Measurements from ENCODE around the gene BTG2. TPM values are rescaled to one million over a fixed set of nuclear protein-coding genes. Genes with fewer than 3 reads are reported as not detected.

The BTG2 gene
- total RNA-seq, 1 experiment from 2014 or later, result 19.4 TPM

- Mint-ChIP-seq H3K9me3 (no peaks in the 10 kb centered on the region), H3K27ac (no peak overlapping the region), H3K36me3 (no peaks in the 10 kb centered on the region), H3K4me3 (no peak overlapping the region), H3K27me3 (ENCODE audit: low read depth) (peaks cover 21% of the 10 kb centered on the region), H3K4me1 (peaks cover 28% of the 10 kb centered on the region)
- TF ChIP-seq, protein P1, sequence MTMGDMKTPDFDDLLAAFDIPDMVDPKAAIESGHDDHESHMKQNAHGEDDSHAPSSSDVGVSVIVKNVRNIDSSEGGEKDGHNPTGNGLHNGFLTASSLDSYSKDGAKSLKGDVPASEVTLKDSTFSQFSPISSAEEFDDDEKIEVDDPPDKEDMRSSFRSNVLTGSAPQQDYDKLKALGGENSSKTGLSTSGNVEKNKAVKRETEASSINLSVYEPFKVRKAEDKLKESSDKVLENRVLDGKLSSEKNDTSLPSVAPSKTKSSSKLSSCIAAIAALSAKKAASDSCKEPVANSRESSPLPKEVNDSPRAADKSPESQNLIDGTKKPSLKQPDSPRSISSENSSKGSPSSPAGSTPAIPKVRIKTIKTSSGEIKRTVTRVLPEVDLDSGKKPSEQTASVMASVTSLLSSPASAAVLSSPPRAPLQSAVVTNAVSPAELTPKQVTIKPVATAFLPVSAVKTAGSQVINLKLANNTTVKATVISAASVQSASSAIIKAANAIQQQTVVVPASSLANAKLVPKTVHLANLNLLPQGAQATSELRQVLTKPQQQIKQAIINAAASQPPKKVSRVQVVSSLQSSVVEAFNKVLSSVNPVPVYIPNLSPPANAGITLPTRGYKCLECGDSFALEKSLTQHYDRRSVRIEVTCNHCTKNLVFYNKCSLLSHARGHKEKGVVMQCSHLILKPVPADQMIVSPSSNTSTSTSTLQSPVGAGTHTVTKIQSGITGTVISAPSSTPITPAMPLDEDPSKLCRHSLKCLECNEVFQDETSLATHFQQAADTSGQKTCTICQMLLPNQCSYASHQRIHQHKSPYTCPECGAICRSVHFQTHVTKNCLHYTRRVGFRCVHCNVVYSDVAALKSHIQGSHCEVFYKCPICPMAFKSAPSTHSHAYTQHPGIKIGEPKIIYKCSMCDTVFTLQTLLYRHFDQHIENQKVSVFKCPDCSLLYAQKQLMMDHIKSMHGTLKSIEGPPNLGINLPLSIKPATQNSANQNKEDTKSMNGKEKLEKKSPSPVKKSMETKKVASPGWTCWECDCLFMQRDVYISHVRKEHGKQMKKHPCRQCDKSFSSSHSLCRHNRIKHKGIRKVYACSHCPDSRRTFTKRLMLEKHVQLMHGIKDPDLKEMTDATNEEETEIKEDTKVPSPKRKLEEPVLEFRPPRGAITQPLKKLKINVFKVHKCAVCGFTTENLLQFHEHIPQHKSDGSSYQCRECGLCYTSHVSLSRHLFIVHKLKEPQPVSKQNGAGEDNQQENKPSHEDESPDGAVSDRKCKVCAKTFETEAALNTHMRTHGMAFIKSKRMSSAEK (CRISPR knock-in tag; IDR thresholded peaks at IDR 0.05; ENCODE audit: borderline replicate concordance), result no peak
- TF ChIP-seq STAT6 (CRISPR knock-in tag; conservative IDR thresholded peaks at IDR 0.05; ENCODE audit: low read depth) (no peak), CTCF (IDR thresholded peaks at IDR 0.05) (no peak), NR2C2 (CRISPR knock-in tag; IDR thresholded peaks at IDR 0.05) (no peak), GTF2I (CRISPR knock-in tag; conservative IDR thresholded peaks at IDR 0.05) (no peak), ZNF219 (CRISPR knock-in tag; IDR thresholded peaks at IDR 0.05; ENCODE audit: borderline replicate concordance) (no peak)
- DNase-seq (ENCODE audit: low spot score) (no peak), ATAC-seq (no peak)
- ChIA-PET CTCF (interaction anchor here (1.3 to 2.0 kb wide), 2 partner anchors 24 to 51 kb away, joined by 4 to 6 read pairs; no protein-coding TSS in a partner anchor), POLR2A (no interaction called here)
These were observed 25.9 kb downstream of the BTG2 start for GRCh38 chr1:203331224-203331623.

DNA sequence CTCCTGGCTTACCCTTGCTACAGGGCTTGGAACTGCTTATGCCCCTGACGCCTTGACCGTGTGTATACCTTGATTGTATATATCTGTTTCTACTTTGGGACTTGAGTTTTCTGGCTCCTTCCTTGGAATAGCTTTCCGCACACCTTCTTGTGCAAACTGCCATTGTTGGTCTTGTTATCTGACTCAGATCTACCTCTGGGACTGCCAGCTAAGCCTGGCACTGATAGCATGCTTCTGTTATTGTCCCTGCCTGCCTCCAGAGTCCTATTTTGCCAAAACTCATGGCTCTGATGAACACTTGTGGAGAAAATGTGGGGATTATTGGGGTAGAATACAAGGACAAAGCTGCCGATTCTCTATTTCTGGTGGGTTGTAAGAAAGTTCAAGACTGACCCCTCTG is 30.2 kb downstream of the BTG2 start:
- ATAC-seq (no peak), DNase-seq (ENCODE audit: low spot score) (no peak)
- TF ChIP-seq TEAD1 (CRISPR knock-in tag; IDR thresholded peaks at IDR 0.05) (no peak), ZBTB43 (CRISPR knock-in tag; IDR thresholded peaks at IDR 0.05) (no peak), SMAD3 (CRISPR knock-in tag; IDR thresholded peaks at IDR 0.05; ENCODE audit: borderline replicate concordance) (no peak)
- H3K36me3 Mint-ChIP-seq, result no peaks in the 10 kb centered on the region
- H3K27ac Mint-ChIP-seq, result no peak overlapping the region
- H3K4me1 Mint-ChIP-seq, result peaks cover 11% of the 10 kb centered on the region
- ChIA-PET POLR2A (no interaction called here), CTCF (interaction anchor here (1.0 to 7.2 kb wide), 11 partner anchors 8 to 295 kb away, joined by 4 to 76 read pairs (median 8); no protein-coding TSS in a partner anchor)
- no peaks in the 10 kb centered on the region for H3K9me3 Mint-ChIP-seq
- H3K4me3 Mint-ChIP-seq, result no peak overlapping the region
- peaks cover 4% of the 10 kb centered on the region; the same call in 1 of the 2 replicates for H3K27me3 Mint-ChIP-seq (ENCODE audit: low read depth)

DNA sequence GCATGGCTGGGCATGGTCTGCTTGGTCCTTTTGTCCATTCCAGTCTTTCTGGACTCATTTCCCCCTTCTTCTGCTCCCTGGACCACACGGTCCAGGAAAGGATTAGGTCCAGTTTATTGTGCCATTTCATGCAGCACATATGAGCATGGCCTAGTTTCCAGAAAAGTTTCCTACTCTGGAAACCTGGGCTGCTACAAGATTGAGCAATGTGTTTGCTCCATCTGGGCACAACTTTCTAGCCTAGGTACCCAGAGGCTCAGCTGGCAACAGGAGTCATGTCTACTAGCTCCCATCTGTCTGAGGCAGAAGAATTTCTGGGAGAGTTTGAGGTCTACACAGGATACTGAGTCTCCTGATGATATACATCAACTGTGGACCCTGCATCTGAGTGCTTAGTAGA is 30.8 kb downstream of the BTG2 start:
- CTCF ChIA-PET, result interaction anchor here (1.0 to 7.2 kb wide), 13 partner anchors 8 to 296 kb away, joined by 4 to 76 read pairs (median 7); no protein-coding TSS in a partner anchor
- POLR2A ChIA-PET, result no interaction called here
- ATAC-seq (no peak), DNase-seq (ENCODE audit: low spot score) (no peak)
- Mint-ChIP-seq H3K27ac (no peak overlapping the region), H3K4me3 (no peak overlapping the region), H3K9me3 (no peaks in the 10 kb centered on the region), H3K4me1 (peaks cover 11% of the 10 kb centered on the region), H3K27me3 (ENCODE audit: low read depth) (peaks cover 5% of the 10 kb centered on the region; the same call in 1 of the 2 replicates), H3K36me3 (no peaks in the 10 kb centered on the region)
- TF ChIP-seq, protein P2, sequence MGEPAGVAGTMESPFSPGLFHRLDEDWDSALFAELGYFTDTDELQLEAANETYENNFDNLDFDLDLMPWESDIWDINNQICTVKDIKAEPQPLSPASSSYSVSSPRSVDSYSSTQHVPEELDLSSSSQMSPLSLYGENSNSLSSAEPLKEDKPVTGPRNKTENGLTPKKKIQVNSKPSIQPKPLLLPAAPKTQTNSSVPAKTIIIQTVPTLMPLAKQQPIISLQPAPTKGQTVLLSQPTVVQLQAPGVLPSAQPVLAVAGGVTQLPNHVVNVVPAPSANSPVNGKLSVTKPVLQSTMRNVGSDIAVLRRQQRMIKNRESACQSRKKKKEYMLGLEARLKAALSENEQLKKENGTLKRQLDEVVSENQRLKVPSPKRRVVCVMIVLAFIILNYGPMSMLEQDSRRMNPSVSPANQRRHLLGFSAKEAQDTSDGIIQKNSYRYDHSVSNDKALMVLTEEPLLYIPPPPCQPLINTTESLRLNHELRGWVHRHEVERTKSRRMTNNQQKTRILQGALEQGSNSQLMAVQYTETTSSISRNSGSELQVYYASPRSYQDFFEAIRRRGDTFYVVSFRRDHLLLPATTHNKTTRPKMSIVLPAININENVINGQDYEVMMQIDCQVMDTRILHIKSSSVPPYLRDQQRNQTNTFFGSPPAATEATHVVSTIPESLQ (CRISPR knock-in tag; IDR thresholded peaks at IDR 0.05), result no peak
- no peak for TF ChIP-seq FOXK1 (CRISPR knock-in tag; IDR thresholded peaks at IDR 0.05)
- TF ChIP-seq EMX1 (CRISPR knock-in tag; IDR thresholded peaks at IDR 0.05), result no peak
- no peak for TF ChIP-seq ATF1 (CRISPR knock-in tag; IDR thresholded peaks at IDR 0.05)
- TF ChIP-seq, protein P3, sequence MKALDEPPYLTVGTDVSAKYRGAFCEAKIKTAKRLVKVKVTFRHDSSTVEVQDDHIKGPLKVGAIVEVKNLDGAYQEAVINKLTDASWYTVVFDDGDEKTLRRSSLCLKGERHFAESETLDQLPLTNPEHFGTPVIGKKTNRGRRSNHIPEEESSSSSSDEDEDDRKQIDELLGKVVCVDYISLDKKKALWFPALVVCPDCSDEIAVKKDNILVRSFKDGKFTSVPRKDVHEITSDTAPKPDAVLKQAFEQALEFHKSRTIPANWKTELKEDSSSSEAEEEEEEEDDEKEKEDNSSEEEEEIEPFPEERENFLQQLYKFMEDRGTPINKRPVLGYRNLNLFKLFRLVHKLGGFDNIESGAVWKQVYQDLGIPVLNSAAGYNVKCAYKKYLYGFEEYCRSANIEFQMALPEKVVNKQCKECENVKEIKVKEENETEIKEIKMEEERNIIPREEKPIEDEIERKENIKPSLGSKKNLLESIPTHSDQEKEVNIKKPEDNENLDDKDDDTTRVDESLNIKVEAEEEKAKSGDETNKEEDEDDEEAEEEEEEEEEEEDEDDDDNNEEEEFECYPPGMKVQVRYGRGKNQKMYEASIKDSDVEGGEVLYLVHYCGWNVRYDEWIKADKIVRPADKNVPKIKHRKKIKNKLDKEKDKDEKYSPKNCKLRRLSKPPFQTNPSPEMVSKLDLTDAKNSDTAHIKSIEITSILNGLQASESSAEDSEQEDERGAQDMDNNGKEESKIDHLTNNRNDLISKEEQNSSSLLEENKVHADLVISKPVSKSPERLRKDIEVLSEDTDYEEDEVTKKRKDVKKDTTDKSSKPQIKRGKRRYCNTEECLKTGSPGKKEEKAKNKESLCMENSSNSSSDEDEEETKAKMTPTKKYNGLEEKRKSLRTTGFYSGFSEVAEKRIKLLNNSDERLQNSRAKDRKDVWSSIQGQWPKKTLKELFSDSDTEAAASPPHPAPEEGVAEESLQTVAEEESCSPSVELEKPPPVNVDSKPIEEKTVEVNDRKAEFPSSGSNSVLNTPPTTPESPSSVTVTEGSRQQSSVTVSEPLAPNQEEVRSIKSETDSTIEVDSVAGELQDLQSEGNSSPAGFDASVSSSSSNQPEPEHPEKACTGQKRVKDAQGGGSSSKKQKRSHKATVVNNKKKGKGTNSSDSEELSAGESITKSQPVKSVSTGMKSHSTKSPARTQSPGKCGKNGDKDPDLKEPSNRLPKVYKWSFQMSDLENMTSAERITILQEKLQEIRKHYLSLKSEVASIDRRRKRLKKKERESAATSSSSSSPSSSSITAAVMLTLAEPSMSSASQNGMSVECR (CRISPR knock-in tag; IDR thresholded peaks at IDR 0.05; ENCODE audit: borderline replicate concordance), result no peak

Measured in WTC11 (cell line).